ENCODE measurements around the gene PHLDA1. TPM values are rescaled to one million over a fixed set of nuclear protein-coding genes. Genes with fewer than 3 reads are reported as not detected.
A peak's percentile ranks its signal among the peaks of the same experiment; 100 is the strongest.
"Not testable (repeated sequence)": the region's sequence is repeated elsewhere in the genome, so short reads cannot be mapped to it uniquely, and the experiment has no call there.

Gene PHLDA1
- total and polyA plus RNA-seq, 9 of the 15 experiments (the other 6 are each of a cell fraction or from before 2014, with no cell fraction given): 0.15 to 2.9 (median 0.54) TPM

- intact Hi-C loops (cut with micrococcal nuclease); H3K9me1 ChIP-seq (ENCODE audit: control insufficient read depth, insufficient read depth, low read length); H3K4me3 ChIP-seq; FAIRE-seq; H3K27me3 ChIP-seq (ENCODE audit: control insufficient read depth in 2 of 2, insufficient read depth in 2 of 2, low read length in 2 of 2); H3K4me2 ChIP-seq (ENCODE audit: insufficient read depth, low read length); DNase-seq (ENCODE audit: extremely low read depth in 1 of 4, low spot score in 3 of 4); H3K9ac ChIP-seq (ENCODE audit: insufficient read depth in 1 of 2, low read depth in 2 of 2, low read length in 2 of 2); H3K79me2 ChIP-seq (ENCODE audit: control insufficient read depth, insufficient read depth, low read length); H3K27ac ChIP-seq (ENCODE audit: extremely low read depth, low read depth, low read length); H3K9me3 ChIP-seq (replicated peaks; ENCODE audit: control insufficient read depth, insufficient read depth, low read depth, low read length); BruUV-seq (replicated peaks); H3K36me3 ChIP-seq (ENCODE audit: control insufficient read depth, insufficient read depth, low read length); H4K20me1 ChIP-seq (replicated peaks; ENCODE audit: control insufficient read depth, insufficient read depth, low read length); CTCF ChIA-PET (ENCODE audit: low intra/inter-chr PET ratio); in situ Hi-C loops (cut with MboI); H3K4me1 ChIP-seq (replicated peaks in 1 of 2; ENCODE audit: control insufficient read depth in 2 of 2, insufficient read depth in 2 of 2, low read length in 2 of 2); H2AFZ ChIP-seq (ENCODE audit: low read depth, low read length): not testable (repeated sequence)
- POLR2A ChIA-PET: interaction anchor here (0.8 kb wide), 1 partner anchor 118 kb away, joined by 3 read pairs; no protein-coding TSS in a partner anchor
- 0 out of 3 replicates have a peak, but pooled peaks have one; percentile 22 for ATAC-seq
- WGBS (ENCODE audit: insufficient coverage, low coverage, missing lambda C conversion rate): 31% methylated on average over 3 of the region's 4 CpGs
Measured at GRCh38 chr12:75983851-75984250, 47.7 kb downstream of the PHLDA1 start.

- TF ChIP-seq ATF3 (IDR thresholded peaks at IDR 0.05): no peak
- no peak for TF ChIP-seq ATF3 (CRISPR knock-in tag; conservative IDR thresholded peaks at IDR 0.05)
- no peak for TF ChIP-seq NFIC (IDR thresholded peaks at IDR 0.05)
- peaks cover 0 to 4% of the 10 kb centered on the region in 2 experiments; a peak in 2 of 5 replicates for H3K27me3 ChIP-seq (ENCODE audit: control insufficient read depth in 2 of 2, insufficient read depth in 2 of 2, low read length in 2 of 2)
- in situ Hi-C loops (cut with MboI) (no loop called here), intact Hi-C loops (cut with micrococcal nuclease) (no loop called here)
- peaks cover 0 to 9% of the 10 kb centered on the region in 2 experiments; a peak in 3 of 5 replicates for H3K4me1 ChIP-seq (replicated peaks in 1 of 2; ENCODE audit: control insufficient read depth in 2 of 2, insufficient read depth in 2 of 2, low read length in 2 of 2)
- no peak overlapping the region for H3K4me3 ChIP-seq
- FAIRE-seq: no peak
- H3K9ac ChIP-seq (ENCODE audit: insufficient read depth in 1 of 2, low read depth in 2 of 2, low read length in 2 of 2): no peak overlapping the region
- 28% methylated on average over 5 of the region's 5 CpGs for WGBS (ENCODE audit: insufficient coverage, low coverage, missing lambda C conversion rate)
- ATAC-seq: no peak
- no TSS peak for BruUV-seq (replicated peaks)
- no peak overlapping the region for H3K4me2 ChIP-seq (ENCODE audit: insufficient read depth, low read length)
- H3K79me2 ChIP-seq (ENCODE audit: control insufficient read depth, insufficient read depth, low read length): no peaks in the 10 kb centered on the region
- H3K27ac ChIP-seq (ENCODE audit: extremely low read depth, low read depth, low read length): no peak overlapping the region
- H3K9me3 ChIP-seq (replicated peaks; ENCODE audit: control insufficient read depth, insufficient read depth, low read depth, low read length): no peaks in the 10 kb centered on the region
- ChIA-PET POLR2A (no interaction called here), CTCF (ENCODE audit: low intra/inter-chr PET ratio) (no interaction called here)
- no peak for DNase-seq (ENCODE audit: extremely low read depth in 1 of 4, low spot score in 3 of 4)
- H4K20me1 ChIP-seq (replicated peaks; ENCODE audit: control insufficient read depth, insufficient read depth, low read length): no peaks in the 10 kb centered on the region
- no peaks in the 10 kb centered on the region for H3K36me3 ChIP-seq (ENCODE audit: control insufficient read depth, insufficient read depth, low read length)
- H3K9me1 ChIP-seq (ENCODE audit: control insufficient read depth, insufficient read depth, low read length): no peaks in the 10 kb centered on the region
- H2AFZ ChIP-seq (ENCODE audit: low read depth, low read length): no peak overlapping the region
Measured at GRCh38 chr12:75982979-75983660, 48.5 kb downstream of the PHLDA1 start.

All from K562 (cell line).